Measurements from ENCODE around the gene POLDIP3.

POLDIP3 gene

DNA sequence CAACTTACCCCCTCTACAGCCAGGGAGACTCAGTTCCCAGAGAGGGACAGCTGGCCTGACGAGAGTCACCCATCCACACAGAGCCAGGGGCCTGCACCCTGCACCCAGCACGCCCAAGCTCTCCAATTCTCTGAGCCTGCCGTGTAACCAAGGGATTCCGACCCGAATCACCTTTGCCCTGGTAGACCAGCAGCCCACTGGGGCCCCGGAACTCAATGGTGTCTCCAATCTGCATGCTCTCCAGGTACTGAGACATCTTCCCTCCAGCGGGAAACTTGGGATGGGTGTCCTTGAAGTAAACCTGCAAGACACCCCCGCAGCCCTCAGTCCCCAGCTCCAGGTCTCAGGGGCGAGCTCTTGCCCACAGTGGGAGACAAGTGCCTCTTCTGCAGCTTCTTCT is 13.3 kb upstream of the POLDIP3 start:
- TF ChIP-seq, protein P1, sequence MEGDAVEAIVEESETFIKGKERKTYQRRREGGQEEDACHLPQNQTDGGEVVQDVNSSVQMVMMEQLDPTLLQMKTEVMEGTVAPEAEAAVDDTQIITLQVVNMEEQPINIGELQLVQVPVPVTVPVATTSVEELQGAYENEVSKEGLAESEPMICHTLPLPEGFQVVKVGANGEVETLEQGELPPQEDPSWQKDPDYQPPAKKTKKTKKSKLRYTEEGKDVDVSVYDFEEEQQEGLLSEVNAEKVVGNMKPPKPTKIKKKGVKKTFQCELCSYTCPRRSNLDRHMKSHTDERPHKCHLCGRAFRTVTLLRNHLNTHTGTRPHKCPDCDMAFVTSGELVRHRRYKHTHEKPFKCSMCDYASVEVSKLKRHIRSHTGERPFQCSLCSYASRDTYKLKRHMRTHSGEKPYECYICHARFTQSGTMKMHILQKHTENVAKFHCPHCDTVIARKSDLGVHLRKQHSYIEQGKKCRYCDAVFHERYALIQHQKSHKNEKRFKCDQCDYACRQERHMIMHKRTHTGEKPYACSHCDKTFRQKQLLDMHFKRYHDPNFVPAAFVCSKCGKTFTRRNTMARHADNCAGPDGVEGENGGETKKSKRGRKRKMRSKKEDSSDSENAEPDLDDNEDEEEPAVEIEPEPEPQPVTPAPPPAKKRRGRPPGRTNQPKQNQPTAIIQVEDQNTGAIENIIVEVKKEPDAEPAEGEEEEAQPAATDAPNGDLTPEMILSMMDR (IDR thresholded peaks at IDR 0.05; ENCODE audit: insufficient read depth, low read length, poor library complexity, severe bottlenecking), result no peak
- Histone ChIP-seq H3K36me3 (ENCODE audit: control insufficient read depth, insufficient read depth, low read length) (peaks cover 31% of the 10 kb centered on the region), H3K4me3 (replicated peaks; ENCODE audit: low read depth, low read length) (no peak overlapping the region), H3K27me3 (replicated peaks; ENCODE audit: control insufficient read depth, insufficient read depth, low read length) (no peaks in the 10 kb centered on the region)
- no peak for DNase-seq (ENCODE audit: extremely low read depth, insufficient read length)

DNA sequence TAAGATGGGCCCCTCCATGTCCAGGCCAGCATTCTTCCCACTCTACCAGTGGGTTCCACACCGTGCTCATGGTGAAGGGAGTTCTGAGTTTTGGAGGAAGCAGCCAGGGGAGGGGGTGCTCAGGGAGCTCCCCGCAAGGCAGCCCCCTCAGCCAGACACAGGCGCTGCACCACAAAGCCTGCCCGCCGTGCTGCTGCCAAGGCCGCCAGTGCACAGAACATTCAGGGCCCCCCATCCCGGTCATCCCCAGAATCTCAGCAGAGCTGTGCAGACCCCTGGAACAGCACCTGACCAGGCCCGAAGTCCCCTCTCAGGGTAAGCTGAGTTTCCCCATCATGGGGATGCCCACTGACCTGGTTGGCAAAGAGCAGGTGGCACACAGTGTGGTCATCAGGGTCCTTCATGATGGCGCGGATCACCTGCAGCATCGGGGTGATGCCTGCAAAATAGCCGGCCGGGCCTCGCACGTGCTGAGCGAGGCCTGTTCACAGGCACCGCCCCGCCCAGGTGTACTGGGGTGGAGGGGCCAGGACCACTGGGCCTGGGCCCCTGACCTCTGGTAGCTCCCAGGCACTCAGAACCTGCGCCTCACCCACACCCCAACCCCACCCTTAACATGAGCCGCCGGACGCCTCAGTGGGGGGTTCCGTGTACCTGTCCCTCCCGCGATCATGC is 12.4 kb upstream of the POLDIP3 start:
- no peaks in the 10 kb centered on the region for H3K27me3 ChIP-seq (replicated peaks; ENCODE audit: control insufficient read depth, insufficient read depth, low read length)
- TF ChIP-seq, protein P1 (IDR thresholded peaks at IDR 0.05; ENCODE audit: insufficient read depth, low read length, poor library complexity, severe bottlenecking), result no peak
- H3K36me3 ChIP-seq (ENCODE audit: control insufficient read depth, insufficient read depth, low read length), result peaks cover 31% of the 10 kb centered on the region
- no peak for DNase-seq (ENCODE audit: extremely low read depth, insufficient read length)
- H3K4me3 ChIP-seq (replicated peaks; ENCODE audit: low read depth, low read length), result no peak overlapping the region

- TF ChIP-seq, protein P1 (IDR thresholded peaks at IDR 0.05; ENCODE audit: insufficient read depth, low read length, poor library complexity, severe bottlenecking), result no peak
- H3K4me3 ChIP-seq (replicated peaks; ENCODE audit: low read depth, low read length), result no peak overlapping the region
- no peaks in the 10 kb centered on the region for H3K27me3 ChIP-seq (replicated peaks; ENCODE audit: control insufficient read depth, insufficient read depth, low read length)
- DNase-seq (ENCODE audit: extremely low read depth, insufficient read length), result no peak
- H3K36me3 ChIP-seq (ENCODE audit: control insufficient read depth, insufficient read depth, low read length), result peaks cover 27% of the 10 kb centered on the region
Observed at GRCh38 chr22:42626431-42626830, 11.7 kb upstream of the POLDIP3 start.

GRCh38 chr22:42625416-42625815 is 10.7 kb upstream of the POLDIP3 start:
- H3K4me3 ChIP-seq (replicated peaks; ENCODE audit: low read depth, low read length), result no peak overlapping the region
- peaks cover 23% of the 10 kb centered on the region for H3K36me3 ChIP-seq (ENCODE audit: control insufficient read depth, insufficient read depth, low read length)
- TF ChIP-seq, protein P1 (IDR thresholded peaks at IDR 0.05; ENCODE audit: insufficient read depth, low read length, poor library complexity, severe bottlenecking), result no peak
- H3K27me3 ChIP-seq (replicated peaks; ENCODE audit: control insufficient read depth, insufficient read depth, low read length), result no peaks in the 10 kb centered on the region
- DNase-seq (ENCODE audit: extremely low read depth, insufficient read length), result no peak

DNA sequence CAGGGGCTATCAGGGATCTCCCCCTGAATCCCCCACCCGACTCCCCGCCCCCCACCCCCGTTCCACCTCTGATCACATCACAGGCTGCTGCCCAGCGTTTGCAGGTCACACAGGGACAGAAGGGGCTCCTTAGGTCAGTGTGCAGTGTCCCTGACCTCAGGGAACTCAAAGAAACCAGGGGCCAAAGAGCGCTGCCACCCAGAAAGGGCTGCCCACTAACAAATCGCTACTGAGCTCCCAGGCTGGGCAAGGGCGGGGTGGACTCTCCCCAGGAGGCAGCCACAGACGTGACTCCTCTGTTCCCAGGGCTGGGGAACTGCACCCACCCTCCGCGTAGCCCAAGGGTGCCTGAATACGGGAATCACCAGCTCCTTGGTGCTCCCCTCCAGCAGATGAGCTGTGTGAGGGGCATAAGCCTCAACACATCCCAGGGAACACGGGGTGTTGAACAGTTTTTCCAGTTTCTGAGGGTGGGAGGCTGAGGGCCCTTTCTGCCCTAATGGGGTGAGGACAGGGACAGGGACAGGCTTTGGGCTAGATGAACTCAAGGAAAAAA is 9.9 kb upstream of the POLDIP3 start:
- no peak for DNase-seq (ENCODE audit: extremely low read depth, insufficient read length)
- no peak overlapping the region for H3K4me3 ChIP-seq (replicated peaks; ENCODE audit: low read depth, low read length)
- TF ChIP-seq, protein P1 (IDR thresholded peaks at IDR 0.05; ENCODE audit: insufficient read depth, low read length, poor library complexity, severe bottlenecking), result no peak
- H3K36me3 ChIP-seq (ENCODE audit: control insufficient read depth, insufficient read depth, low read length), result peaks cover 21% of the 10 kb centered on the region
- no peaks in the 10 kb centered on the region for H3K27me3 ChIP-seq (replicated peaks; ENCODE audit: control insufficient read depth, insufficient read depth, low read length)
